Activated CD8-positive, alpha-beta memory T cell treated with anti-CD3 and anti-CD28 coated beads, Interleukin-2, amount 10 ng/mL, durations not matched to agents 7 days and 5 days (primary cell): ENCODE data around the gene CLCA1. TPM values are rescaled to one million over a fixed set of nuclear protein-coding genes. Genes with fewer than 3 reads are reported as not detected.

Experiments used
- ATAC-seq: fragments of 150-1000 bp; cut with Tn5 transposase; one replicate; pipeline ENCODE4 v1.10.0; 2021; ENCODE audit warnings: moderate library complexity
- CTCF ChIA-PET: fragments of 350-600 bp; sonication (Branson Sonifier 250); formaldehyde crosslinking; loops from one replicate; lab custom pipeline; 2021; ENCODE audit warnings: antibody characterized with exemption; lab: Charles Lee
- DNase-seq: peaks from one replicate; pipeline ENCODE4 v3.0.0-alpha.2; 2020
- H3K27ac Mint-ChIP-seq: one replicate; pipeline ENCODE4 v1.8.0; 2021; ENCODE audit warnings: mild to moderate bottlenecking, mixed read lengths
- H3K27me3 Mint-ChIP-seq: one replicate; pipeline ENCODE4 v1.8.0; 2021; ENCODE audit warnings: mixed read lengths
- H3K36me3 Mint-ChIP-seq: one replicate; pipeline ENCODE4 v1.8.0; 2021; ENCODE audit warnings: mild to moderate bottlenecking, mixed read lengths
- H3K4me1 Mint-ChIP-seq: one replicate; pipeline ENCODE4 v1.8.0; 2021; ENCODE audit warnings: mixed read lengths
- H3K4me3 Mint-ChIP-seq: one replicate; pipeline ENCODE4 v1.8.0; 2021; ENCODE audit warnings: mild to moderate bottlenecking, moderate library complexity, mixed read lengths
- H3K9me3 Mint-ChIP-seq: one replicate; pipeline ENCODE4 v1.8.0; 2022; ENCODE audit warnings: low read depth, mixed read lengths
- total RNA-seq, 2 experiments: library from RNA; stranded (reverse); gene quantifications; one replicate each; pipeline ENCODE4 v1.2.3, GENCODE V29; 2021

The CLCA1 gene
- total RNA-seq: not detected

DNA sequence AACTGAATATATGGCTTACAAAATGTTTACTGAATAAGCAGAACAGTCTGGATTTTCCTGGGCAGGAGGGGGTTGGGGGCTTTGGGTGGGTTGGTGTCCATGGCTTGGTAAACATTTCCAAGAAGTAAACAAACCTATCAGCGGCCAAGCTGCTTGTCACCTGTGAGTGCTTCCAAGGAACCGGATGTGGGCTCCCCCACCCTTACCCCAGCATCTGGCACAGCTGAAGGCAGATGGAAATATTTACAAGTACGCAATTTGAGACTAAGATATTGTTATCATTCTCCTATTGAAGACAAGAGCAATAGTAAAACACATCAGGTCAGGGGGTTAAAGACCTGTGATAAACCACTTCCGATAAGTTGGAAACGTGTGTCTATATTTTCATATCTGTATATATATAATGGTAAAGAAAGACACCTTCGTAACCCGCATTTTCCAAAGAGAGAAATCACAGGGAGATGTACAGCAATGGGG, at the start of gene CLCA1:
TSS of gene CLCA1 (plus strand) at position 427 of the 477 bp plus-strand sequence. CDS start at position 472, 45 bp downstream.
- Mint-ChIP-seq H3K4me3 (no peak within 1 kb of the TSS), H3K4me1 (no peaks in the 10 kb centered on the region), H3K27me3 (peaks cover 24% of the 10 kb centered on the region), H3K9me3 (no peaks in the 10 kb centered on the region), H3K27ac (no peak within 1 kb of the TSS), H3K36me3 (no peaks in the 10 kb centered on the region)
- no peak for ATAC-seq
- CTCF ChIA-PET: interaction anchor here (1.4 to 2.3 kb wide), 2 partner anchors 31 to 34 kb away, joined by 3 to 7 read pairs; no protein-coding TSS in a partner anchor
- no peak for DNase-seq

- DNase-seq (peak; percentile 71), ATAC-seq (peak; percentile 95)
- Mint-ChIP-seq H3K9me3 (no peaks in the 10 kb centered on the region), H3K27ac (peak overlapping the region; percentile 38), H3K36me3 (no peaks in the 10 kb centered on the region), H3K4me1 (peaks cover 8% of the 10 kb centered on the region), H3K4me3 (no peak overlapping the region), H3K27me3 (peaks cover under 1% of the 10 kb centered on the region)
- CTCF ChIA-PET: interaction anchor here (0.5 to 1.6 kb wide), 4 partner anchors 17 to 85 kb away, joined by 3 to 5 read pairs (median 4); no protein-coding TSS in a partner anchor
Observed at GRCh38 chr1:86419277-86419903, 49.3 kb upstream of the CLCA1 start.

- CTCF ChIA-PET: interaction anchor here (0.9 to 4.0 kb wide), 2 partner anchors 52 to 79 kb away, joined by 3 to 18 read pairs; no protein-coding TSS in a partner anchor
- no peak for DNase-seq
- ATAC-seq: no peak
- Mint-ChIP-seq H3K4me1 (peaks cover 10% of the 10 kb centered on the region), H3K4me3 (no peak overlapping the region), H3K27me3 (peaks cover 9% of the 10 kb centered on the region), H3K36me3 (no peaks in the 10 kb centered on the region), H3K9me3 (no peaks in the 10 kb centered on the region), H3K27ac (no peak overlapping the region)
Observed at GRCh38 chr1:86421601-86422280, 47.0 kb upstream of the CLCA1 start.

GRCh38 chr1:86423473-86423872, 45.3 kb upstream of the CLCA1 start:
- ATAC-seq: no peak
- CTCF ChIA-PET: interaction anchor here (1.2 to 4.0 kb wide), 2 partner anchors 50 to 78 kb away, joined by 6 to 18 read pairs; no protein-coding TSS in a partner anchor
- H3K27me3 Mint-ChIP-seq: peaks cover 9% of the 10 kb centered on the region

GRCh38 chr1:86423873-86424272, 44.9 kb upstream of the CLCA1 start, which contains the start of gene CLCA2:
CLCA2 (plus strand) TSS chr1:86424171; CDS start chr1:86424248, 77 bp downstream.
- ATAC-seq: no peak
- Mint-ChIP-seq H3K4me3 (no peak within 1 kb of the TSS), H3K27ac (no peak within 1 kb of the TSS), H3K9me3 (no peaks in the 10 kb centered on the region), H3K27me3 (peaks cover 9% of the 10 kb centered on the region), H3K4me1 (peaks cover 10% of the 10 kb centered on the region), H3K36me3 (no peaks in the 10 kb centered on the region)
- DNase-seq: no peak
- CTCF ChIA-PET: interaction anchor here (0.7 to 4.0 kb wide), 5 partner anchors 27 to 77 kb away, joined by 3 to 18 read pairs (median 3); partner anchors contain the start of gene ODF2L

More at GRCh38 chr1:86423473-86423872, 45.3 kb upstream of the CLCA1 start:
- Mint-ChIP-seq H3K27ac (no peak overlapping the region), H3K36me3 (no peaks in the 10 kb centered on the region), H3K4me1 (peaks cover 10% of the 10 kb centered on the region), H3K4me3 (no peak overlapping the region), H3K9me3 (no peaks in the 10 kb centered on the region)
- no peak for DNase-seq

- H3K4me1 Mint-ChIP-seq: peaks cover 3% of the 10 kb centered on the region
- CTCF ChIA-PET: interaction anchor here (1.0 to 2.4 kb wide), 5 partner anchors 12 to 70 kb away, joined by 3 to 17 read pairs (median 4); partner anchors contain the start of gene ODF2L
- DNase-seq (no peak), ATAC-seq (no peak)
- no peaks in the 10 kb centered on the region for H3K36me3 Mint-ChIP-seq
- H3K9me3 Mint-ChIP-seq: no peaks in the 10 kb centered on the region
- peaks cover 18% of the 10 kb centered on the region for H3K27me3 Mint-ChIP-seq
- H3K27ac Mint-ChIP-seq: no peak overlapping the region
- H3K4me3 Mint-ChIP-seq: no peak overlapping the region
Observed at GRCh38 chr1:86429122-86429725, 39.5 kb upstream of the CLCA1 start.

- Mint-ChIP-seq H3K27me3 (peaks cover 17% of the 10 kb centered on the region), H3K27ac (no peak overlapping the region), H3K4me1 (no peaks in the 10 kb centered on the region), H3K36me3 (no peaks in the 10 kb centered on the region), H3K4me3 (no peak overlapping the region), H3K9me3 (no peaks in the 10 kb centered on the region)
- DNase-seq: peak; percentile 48
- CTCF ChIA-PET: interaction anchor here (1.0 to 2.4 kb wide), 8 partner anchors 12 to 72 kb away, joined by 3 to 17 read pairs (median 4); partner anchors contain the start of gene ODF2L
- peak; percentile 76 for ATAC-seq
Observed at GRCh38 chr1:86429835-86430234, 38.9 kb upstream of the CLCA1 start.

- no peaks in the 10 kb centered on the region for H3K4me1 Mint-ChIP-seq
- H3K4me3 Mint-ChIP-seq: no peak overlapping the region
- DNase-seq (no peak), ATAC-seq (no peak)
- peaks cover 15% of the 10 kb centered on the region for H3K27me3 Mint-ChIP-seq
- no peaks in the 10 kb centered on the region for H3K9me3 Mint-ChIP-seq
- no peaks in the 10 kb centered on the region for H3K36me3 Mint-ChIP-seq
- H3K27ac Mint-ChIP-seq: no peak overlapping the region
- CTCF ChIA-PET: interaction anchor here (1.0 to 2.4 kb wide), 8 partner anchors 21 to 72 kb away, joined by 3 to 17 read pairs (median 4); partner anchors contain the start of gene ODF2L
Observed at GRCh38 chr1:86430376-86430775, 38.4 kb upstream of the CLCA1 start.

- DNase-seq: no peak
- Mint-ChIP-seq H3K27ac (no peak overlapping the region), H3K9me3 (no peaks in the 10 kb centered on the region), H3K36me3 (no peaks in the 10 kb centered on the region), H3K27me3 (peaks cover 25% of the 10 kb centered on the region), H3K4me3 (no peak overlapping the region), H3K4me1 (peaks cover 2% of the 10 kb centered on the region)
- no peak for ATAC-seq
- CTCF ChIA-PET: no interaction called here
Observed at GRCh38 chr1:86434059-86434458, 34.7 kb upstream of the CLCA1 start.

DNA sequence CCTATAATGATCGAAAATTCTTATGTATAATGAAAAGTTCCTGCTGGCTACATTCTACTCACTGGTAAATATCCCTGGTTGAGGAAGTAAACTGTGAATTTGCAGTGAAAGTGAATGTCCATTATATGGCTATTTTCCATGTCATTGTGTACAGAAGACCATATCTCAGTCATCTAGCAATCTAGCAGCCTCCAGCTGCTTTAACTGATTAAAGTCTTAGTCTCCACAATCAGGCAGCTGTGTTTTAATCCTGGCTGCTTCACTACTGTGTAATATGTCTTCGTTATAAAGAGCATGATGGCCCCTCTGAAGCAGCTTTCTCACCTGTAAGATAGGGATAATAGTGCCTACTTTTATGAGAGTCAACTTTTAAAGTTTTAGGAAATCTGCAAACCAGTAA, 33.4 kb upstream of the CLCA1 start:
- CTCF ChIA-PET: interaction anchor here (1.3 kb wide), 1 partner anchor 39 kb away, joined by 7 read pairs; no protein-coding TSS in a partner anchor
- H3K36me3 Mint-ChIP-seq: no peaks in the 10 kb centered on the region

GRCh38 chr1:86436041-86436440, 32.7 kb upstream of the CLCA1 start:
- Mint-ChIP-seq H3K4me3 (no peak overlapping the region), H3K9me3 (no peaks in the 10 kb centered on the region)

More for the DNA sequence above, 33.4 kb upstream of the CLCA1 start:
- no peaks in the 10 kb centered on the region for H3K9me3 Mint-ChIP-seq
- H3K27ac Mint-ChIP-seq: no peak overlapping the region
- DNase-seq (no peak), ATAC-seq (no peak)
- peaks cover 2% of the 10 kb centered on the region for H3K4me1 Mint-ChIP-seq
- H3K4me3 Mint-ChIP-seq: no peak overlapping the region
- H3K27me3 Mint-ChIP-seq: peaks cover 25% of the 10 kb centered on the region

DNA sequence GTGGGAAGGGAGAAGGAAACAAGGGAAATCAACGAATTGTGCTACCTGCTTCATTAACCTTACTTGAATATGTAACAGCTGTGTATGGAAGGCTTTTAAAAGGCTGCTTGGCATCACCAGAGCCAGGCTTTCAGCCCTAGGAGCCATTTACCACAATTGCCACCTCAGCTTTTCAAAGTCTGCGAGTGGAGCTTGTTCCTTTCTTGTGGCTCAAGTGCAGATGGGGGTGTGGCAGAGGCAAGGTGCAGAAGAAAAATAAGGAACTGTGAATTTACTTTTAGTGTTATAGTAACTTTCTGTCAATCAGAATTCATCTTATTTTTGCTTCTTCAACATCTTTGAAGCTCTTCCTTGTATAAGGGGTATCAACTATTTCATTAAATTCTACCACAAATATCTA, 27.1 kb upstream of the CLCA1 start:
- H3K4me3 Mint-ChIP-seq: no peak overlapping the region
- no peak for DNase-seq
- H3K36me3 Mint-ChIP-seq: no peaks in the 10 kb centered on the region
- H3K27me3 Mint-ChIP-seq: peaks cover 21% of the 10 kb centered on the region
- H3K9me3 Mint-ChIP-seq: no peaks in the 10 kb centered on the region
- H3K4me1 Mint-ChIP-seq: no peaks in the 10 kb centered on the region
- ATAC-seq: no peak
- no peak overlapping the region for H3K27ac Mint-ChIP-seq
- CTCF ChIA-PET: no interaction called here

More at GRCh38 chr1:86436041-86436440, 32.7 kb upstream of the CLCA1 start:
- no peak for ATAC-seq
- Mint-ChIP-seq H3K4me1 (peaks cover 2% of the 10 kb centered on the region), H3K36me3 (no peaks in the 10 kb centered on the region), H3K27me3 (peaks cover 25% of the 10 kb centered on the region), H3K27ac (no peak overlapping the region)
- no peak for DNase-seq
- CTCF ChIA-PET: interaction anchor here (1.3 kb wide), 1 partner anchor 38 kb away, joined by 7 read pairs; no protein-coding TSS in a partner anchor

DNA sequence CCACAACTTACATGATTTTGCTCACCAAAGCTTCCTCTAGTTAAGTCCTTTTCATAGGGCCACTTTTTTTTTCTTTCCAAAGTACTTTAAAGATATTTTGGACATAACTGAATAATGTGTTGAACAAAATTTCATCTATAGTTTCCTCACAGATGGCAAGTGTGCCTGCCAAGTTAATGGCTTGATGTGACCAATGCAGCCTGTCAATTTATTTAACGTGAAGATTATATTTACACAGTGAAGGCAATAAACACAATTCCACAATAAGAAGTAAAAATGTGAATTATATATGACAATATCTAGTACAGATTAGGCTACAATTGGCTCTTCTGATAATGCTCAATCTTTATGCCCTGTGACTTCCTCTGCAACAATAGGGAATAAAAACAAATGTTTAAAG, 26.7 kb upstream of the CLCA1 start:
- no peak for ATAC-seq
- no peak for DNase-seq
- H3K9me3 Mint-ChIP-seq: no peaks in the 10 kb centered on the region
- H3K27me3 Mint-ChIP-seq: peaks cover 20% of the 10 kb centered on the region
- H3K4me3 Mint-ChIP-seq: no peak overlapping the region
- H3K4me1 Mint-ChIP-seq: no peaks in the 10 kb centered on the region
- CTCF ChIA-PET: no interaction called here
- no peak overlapping the region for H3K27ac Mint-ChIP-seq
- H3K36me3 Mint-ChIP-seq: no peaks in the 10 kb centered on the region
